Neural progenitor cell (in vitro differentiated cells): ENCODE measurements around the gene TEX2.

Source experiments
- EZH2 ChIP-seq: fragments of 200-600 bp; sonication (generic); IDR thresholded peaks from 2 replicates; pipeline ENCODE4 v1.6.1; 2017; ENCODE audit warnings: antibody characterized with exemption, mild to moderate bottlenecking, moderate library complexity
- TF ChIP-seq, protein P1 (sequence below): fragments of 200-600 bp; sonication (generic); IDR thresholded peaks from 2 replicates; pipeline ENCODE4 v1.5.1; 2017; ENCODE audit warnings: antibody characterized with exemption, mild to moderate bottlenecking

DNA sequence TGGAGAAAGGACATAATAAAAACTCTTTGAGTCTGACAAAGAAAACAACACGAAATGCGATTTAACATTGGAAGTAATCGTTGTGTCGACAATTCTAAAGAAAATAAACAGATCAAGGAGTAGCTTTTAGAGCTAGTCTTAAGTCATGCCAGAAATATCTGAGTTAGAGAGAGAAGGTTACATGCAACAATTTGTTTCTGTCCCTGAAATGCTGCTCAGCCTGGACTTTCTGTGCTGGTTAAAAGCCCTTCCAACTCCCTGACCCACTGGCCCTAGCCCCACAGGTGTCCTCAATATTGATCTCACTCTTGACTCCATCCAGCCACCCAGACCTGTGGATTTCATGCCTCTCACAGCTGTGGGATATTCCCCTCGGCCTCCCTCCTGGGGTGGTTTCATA lies 33.2 kb upstream of the TEX2 start:
- TF ChIP-seq, protein P1, sequence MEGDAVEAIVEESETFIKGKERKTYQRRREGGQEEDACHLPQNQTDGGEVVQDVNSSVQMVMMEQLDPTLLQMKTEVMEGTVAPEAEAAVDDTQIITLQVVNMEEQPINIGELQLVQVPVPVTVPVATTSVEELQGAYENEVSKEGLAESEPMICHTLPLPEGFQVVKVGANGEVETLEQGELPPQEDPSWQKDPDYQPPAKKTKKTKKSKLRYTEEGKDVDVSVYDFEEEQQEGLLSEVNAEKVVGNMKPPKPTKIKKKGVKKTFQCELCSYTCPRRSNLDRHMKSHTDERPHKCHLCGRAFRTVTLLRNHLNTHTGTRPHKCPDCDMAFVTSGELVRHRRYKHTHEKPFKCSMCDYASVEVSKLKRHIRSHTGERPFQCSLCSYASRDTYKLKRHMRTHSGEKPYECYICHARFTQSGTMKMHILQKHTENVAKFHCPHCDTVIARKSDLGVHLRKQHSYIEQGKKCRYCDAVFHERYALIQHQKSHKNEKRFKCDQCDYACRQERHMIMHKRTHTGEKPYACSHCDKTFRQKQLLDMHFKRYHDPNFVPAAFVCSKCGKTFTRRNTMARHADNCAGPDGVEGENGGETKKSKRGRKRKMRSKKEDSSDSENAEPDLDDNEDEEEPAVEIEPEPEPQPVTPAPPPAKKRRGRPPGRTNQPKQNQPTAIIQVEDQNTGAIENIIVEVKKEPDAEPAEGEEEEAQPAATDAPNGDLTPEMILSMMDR: no peak
- TF ChIP-seq EZH2: no peak
